SK-N-SH (cell line): ENCODE data around the gene FAT1.

Experiments
- CTCF ChIP-seq: fragments of 200-600 bp; sonication (generic); IDR thresholded peaks from 2 replicates; pipeline ENCODE4 v1.6.1; 2017; ENCODE audit warnings: antibody characterized with exemption, mild to moderate bottlenecking, moderate library complexity
- FOSL2 ChIP-seq: IDR thresholded peaks from 2 replicates; pipeline ENCODE4 v1.4.0; 2012; ENCODE audit warnings: low read depth, mild to moderate bottlenecking, moderate library complexity, borderline replicate concordance
- FOXJ3 ChIP-seq: sonication (generic); formaldehyde crosslinking; IDR thresholded peaks from 2 replicates; pipeline ENCODE4 v1.5.1; 2020; ENCODE audit warnings: mild to moderate bottlenecking, missing genetic modification reagents
- FOXM1 ChIP-seq: IDR thresholded peaks from 2 replicates; pipeline ENCODE4 v1.4.0; 2012; ENCODE audit warnings: low read depth, mild to moderate bottlenecking
- IRF3 ChIP-seq: fragments of 150-350 bp; IDR thresholded peaks from 2 replicates; pipeline ENCODE4 v1.6.1; 2016; ENCODE audit warnings: mild to moderate bottlenecking, low read depth, low read length
- MAX ChIP-seq: IDR thresholded peaks from 2 replicates; pipeline ENCODE4 v1.4.0; 2012; ENCODE audit warnings: low read depth
- POLR2AphosphoS5 ChIP-seq: IDR thresholded peaks from 2 replicates; pipeline ENCODE4 v1.6.1; 2012; ENCODE audit warnings: low read depth, low read length
- REST ChIP-seq: IDR thresholded peaks from 2 replicates; pipeline ENCODE4 v1.6.1; 2012; ENCODE audit warnings: mild to moderate bottlenecking, low read depth, low read length, moderate library complexity
- SIN3A ChIP-seq: IDR thresholded peaks from 2 replicates; pipeline ENCODE4 v1.6.1; 2012; ENCODE audit warnings: low read depth, mild to moderate bottlenecking, low read length, moderate library complexity, borderline replicate concordance
- SMC3 ChIP-seq: IDR thresholded peaks from 2 replicates; pipeline ENCODE4 v1.6.1; 2012; ENCODE audit warnings: low read depth, low read length, improper control_type of control experiment
- TAF1 ChIP-seq: IDR thresholded peaks from 2 replicates; pipeline ENCODE4 v1.6.1; 2012; ENCODE audit warnings: low read depth, mild to moderate bottlenecking, low read length, moderate library complexity, borderline replicate concordance

- TF ChIP-seq CTCF = peak; percentile 68
- no peak for TF ChIP-seq POLR2AphosphoS5
- no peak for TF ChIP-seq IRF3
- TF ChIP-seq FOXJ3 (CRISPR knock-in tag) = no peak
- no peak for TF ChIP-seq FOXM1
- TF ChIP-seq TAF1 = no peak
- TF ChIP-seq MAX = no peak
- peak; percentile 34; the same call in 1 of the 2 replicates for TF ChIP-seq SMC3
- TF ChIP-seq SIN3A = no peak
- TF ChIP-seq REST = no peak
- TF ChIP-seq FOSL2 = no peak
Measured at GRCh38 chr4:186669159-186669731, 54.4 kb downstream of the FAT1 start.
